Erythroblast (primary cell): ENCODE results near the gene GLTP.

Source experiments
- GATA1 ChIP-seq: IDR thresholded peaks from 2 replicates; pipeline ENCODE4 v1.6.1; 2011; ENCODE audit warnings: low read depth, mild to moderate bottlenecking, control low read depth, low read length, moderate library complexity
- POLR2A ChIP-seq: IDR thresholded peaks from 2 replicates; pipeline ENCODE4 v1.6.1; 2011; ENCODE audit warnings: mild to moderate bottlenecking, low read length

- TF ChIP-seq POLR2A (no peak), GATA1 (no peak)
These were observed 6.7 kb downstream of the GLTP start for GRCh38 chr12:109873653-109874052.
